ENCODE data around the gene LGALSL.

DNA sequence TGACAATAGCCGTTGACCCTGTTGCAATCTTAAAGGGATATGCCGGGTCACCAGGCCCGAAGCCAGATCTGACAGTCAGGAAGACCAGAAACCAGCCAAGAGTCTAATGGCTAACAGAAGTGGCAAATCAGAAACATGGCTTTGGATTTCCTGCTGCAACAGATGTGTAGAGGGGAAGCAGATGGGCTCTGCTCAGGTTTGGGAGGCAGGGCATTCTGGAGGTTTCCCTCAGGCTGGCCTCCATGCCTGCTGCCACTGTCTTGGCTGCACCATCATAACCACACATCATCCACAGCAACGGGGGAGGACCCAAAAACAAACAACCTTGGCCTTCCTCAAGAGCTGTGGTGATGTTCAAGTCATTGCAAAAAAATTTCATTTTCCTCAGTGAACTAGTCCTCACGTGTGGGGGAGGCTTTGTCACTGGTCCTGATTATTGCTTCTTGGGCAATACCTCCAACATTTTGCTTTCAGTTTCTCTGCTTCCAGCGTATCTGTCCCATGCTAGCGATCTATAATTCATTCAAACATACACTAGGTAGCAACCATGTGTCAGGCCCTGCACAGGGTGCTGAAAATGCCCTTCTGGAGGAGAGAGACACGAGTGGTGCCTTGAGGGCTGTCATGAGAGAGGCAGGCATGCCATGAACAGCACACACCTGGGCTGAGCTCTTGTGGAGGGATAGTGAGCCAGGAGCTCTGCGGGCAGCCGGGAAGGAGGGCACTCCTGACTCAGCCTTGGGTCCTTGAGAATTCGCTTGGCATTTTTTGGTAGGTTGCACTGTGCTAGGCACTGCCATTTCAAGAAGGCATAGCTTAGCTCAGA lies 48.2 kb upstream of the LGALSL start:
- no peak for TF ChIP-seq POLR2A (IDR thresholded peaks at IDR 0.05; ENCODE audit: low read depth, low read length)
- no peak for TF ChIP-seq TAF1 (IDR thresholded peaks at IDR 0.05; ENCODE audit: low read depth, low read length)
- TF ChIP-seq POLR2AphosphoS5 (IDR thresholded peaks at IDR 0.05; ENCODE audit: low read depth, low read length) = no peak
- TF ChIP-seq SPI1 (IDR thresholded peaks at IDR 0.05; ENCODE audit: low read depth, low read length) = no peak
- no peak for TF ChIP-seq POU2F2 (IDR thresholded peaks at IDR 0.05; ENCODE audit: low read depth, low read length)
- no peak for TF ChIP-seq PAX5 (IDR thresholded peaks at IDR 0.05; ENCODE audit: insufficient read depth, low read length, severe bottlenecking)

All from GM12891 (cell line).